Peyer's patch (tissue), 4 donors: Measurements from ENCODE around the gene RCL1.

Source experiments
- CTCF ChIP-seq, 6 experiments: fragments of 450-650 bp in 4 of 6; fragments of 200-600 bp in 2 of 6; sonication (generic) in 1 of 6; IDR thresholded peaks; one replicate each; pipeline ENCODE4 v1.5.1; 2017 to 2019; ENCODE audit warnings: antibody characterized with exemption in 6 of 6, mild to moderate bottlenecking in 3 of 6, moderate library complexity in 1 of 6
- POLR2A ChIP-seq, 2 donors: fragments of 450-650 bp; IDR thresholded peaks; one replicate each; pipeline ENCODE4 v1.5.1; 2017; ENCODE audit warnings: antibody characterized with exemption in 2 of 2, mild to moderate bottlenecking in 2 of 2, moderate library complexity in 2 of 2

GRCh38 chr9:4879115-4879558, 86.4 kb downstream of the RCL1 start:
- TF ChIP-seq CTCF (IDR thresholded peaks at IDR 0.05) = no peak
- no peak for TF ChIP-seq POLR2A (IDR thresholded peaks at IDR 0.05)
